ENCODE data around the gene GIMAP6. TPM values are rescaled to one million over a fixed set of nuclear protein-coding genes. Genes with fewer than 3 reads are reported as not detected.

The GIMAP6 gene
- total RNA-seq, 1 donor from 2014 or later, result not detected

- Mint-ChIP-seq H3K27me3 (ENCODE audit: unreplicated experiment) (peaks cover 1% of the 10 kb centered on the region), H3K9me3 (ENCODE audit: unreplicated experiment) (peaks cover 1% of the 10 kb centered on the region), H3K27ac (ENCODE audit: unreplicated experiment) (no peak overlapping the region), H3K4me1 (ENCODE audit: low read depth, unreplicated experiment) (no peaks in the 10 kb centered on the region), H3K36me3 (ENCODE audit: unreplicated experiment) (no peaks in the 10 kb centered on the region), H3K4me3 (ENCODE audit: unreplicated experiment) (no peak overlapping the region)
- no peak for TF ChIP-seq CTCF (IDR thresholded peaks at IDR 0.05; ENCODE audit: partially characterized antibody, unreplicated experiment)
- no peak for DNase-seq
These were observed 22.5 kb upstream of the GIMAP6 start for GRCh38 chr7:150654692-150655091.

- no peak for DNase-seq
- no peaks in the 10 kb centered on the region for H3K9me3 Mint-ChIP-seq (ENCODE audit: unreplicated experiment)
- no peak overlapping the region for H3K4me3 Mint-ChIP-seq (ENCODE audit: unreplicated experiment)
- H3K27me3 Mint-ChIP-seq (ENCODE audit: unreplicated experiment), result no peaks in the 10 kb centered on the region
- no peak overlapping the region for H3K27ac Mint-ChIP-seq (ENCODE audit: unreplicated experiment)
- TF ChIP-seq CTCF (IDR thresholded peaks at IDR 0.05; ENCODE audit: partially characterized antibody, unreplicated experiment), result no peak
- no peaks in the 10 kb centered on the region for H3K4me1 Mint-ChIP-seq (ENCODE audit: low read depth, unreplicated experiment)
- H3K36me3 Mint-ChIP-seq (ENCODE audit: unreplicated experiment), result no peaks in the 10 kb centered on the region
These were observed 16.8 kb upstream of the GIMAP6 start for GRCh38 chr7:150649080-150649385.

DNA sequence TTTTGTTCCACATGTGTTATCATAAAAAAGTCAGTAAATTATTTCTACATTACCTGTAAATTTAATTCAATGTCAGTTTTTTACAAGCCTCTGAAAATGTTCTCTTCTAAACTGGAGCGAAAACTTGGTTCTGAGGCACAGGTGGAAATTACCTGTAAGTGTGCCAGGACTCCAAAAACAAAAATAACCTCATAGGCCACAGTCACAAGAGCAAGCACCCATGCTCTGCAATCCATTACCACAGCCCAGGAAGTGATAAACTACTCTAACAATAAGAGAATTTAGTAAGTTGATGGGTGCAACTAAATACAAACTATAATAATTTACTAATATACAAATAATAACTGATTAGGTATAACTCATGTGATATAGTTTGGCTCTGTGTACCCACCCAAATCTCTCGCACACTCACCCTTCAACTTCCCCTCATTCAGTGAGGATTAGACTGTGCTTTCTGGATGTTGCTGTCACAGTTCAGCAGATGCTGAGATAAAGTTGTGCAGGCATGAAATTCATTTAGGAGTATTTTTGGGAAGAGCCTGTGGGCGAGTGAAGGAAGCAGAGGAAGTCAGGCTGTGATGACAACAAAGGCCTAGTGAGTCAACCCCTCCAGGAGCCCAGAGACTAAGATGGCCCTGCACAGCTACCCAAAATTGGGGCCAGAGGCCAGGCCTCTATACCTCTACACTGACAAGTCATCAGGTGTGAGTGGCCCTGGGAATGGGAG lies 16.3 kb upstream of the GIMAP6 start:
- Mint-ChIP-seq H3K27ac (ENCODE audit: unreplicated experiment) (no peak overlapping the region), H3K27me3 (ENCODE audit: unreplicated experiment) (no peaks in the 10 kb centered on the region), H3K9me3 (ENCODE audit: unreplicated experiment) (no peaks in the 10 kb centered on the region), H3K4me3 (ENCODE audit: unreplicated experiment) (no peak overlapping the region), H3K36me3 (ENCODE audit: unreplicated experiment) (no peaks in the 10 kb centered on the region), H3K4me1 (ENCODE audit: low read depth, unreplicated experiment) (no peaks in the 10 kb centered on the region)
- DNase-seq, result no peak
- no peak for TF ChIP-seq CTCF (IDR thresholded peaks at IDR 0.05; ENCODE audit: partially characterized antibody, unreplicated experiment)

- no peak overlapping the region for H3K27ac Mint-ChIP-seq (ENCODE audit: unreplicated experiment)
These were observed 13.3 kb upstream of the GIMAP6 start for GRCh38 chr7:150645259-150646020.

More at GRCh38 chr7:150645259-150646020, 13.3 kb upstream of the GIMAP6 start:
- no peak for TF ChIP-seq CTCF (IDR thresholded peaks at IDR 0.05; ENCODE audit: partially characterized antibody, unreplicated experiment)
- Mint-ChIP-seq H3K4me3 (ENCODE audit: unreplicated experiment) (no peak overlapping the region), H3K27me3 (ENCODE audit: unreplicated experiment) (peaks cover 2% of the 10 kb centered on the region), H3K4me1 (ENCODE audit: low read depth, unreplicated experiment) (peaks cover 2% of the 10 kb centered on the region), H3K36me3 (ENCODE audit: unreplicated experiment) (no peaks in the 10 kb centered on the region), H3K9me3 (ENCODE audit: unreplicated experiment) (peaks cover 2% of the 10 kb centered on the region)
- DNase-seq, result no peak
